Neural crest cell (in vitro differentiated cells): ENCODE measurements around the gene NFASC. TPM values are rescaled to one million over a fixed set of nuclear protein-coding genes. Genes with fewer than 3 reads are reported as not detected.

Experiments
- DNase-seq: peaks from one replicate; pipeline ENCODE4 v3.0.0; 2021; ENCODE audit warnings: low read depth, mixed read lengths, low spot score
- H3K27ac Mint-ChIP-seq: one replicate; pipeline ENCODE4 v1.8.0; 2021; ENCODE audit warnings: mild to moderate bottlenecking, mixed read lengths; ENCODE audit not compliant: unreplicated experiment
- H3K27me3 Mint-ChIP-seq: 2 replicates; pipeline ENCODE4 v1.8.0; 2021; ENCODE audit warnings: low read depth, mild to moderate bottlenecking, mixed read lengths
- H3K36me3 Mint-ChIP-seq: 2 replicates; pipeline ENCODE4 v1.8.0; 2021; ENCODE audit warnings: low read depth, mild to moderate bottlenecking, mixed read lengths
- H3K4me1 Mint-ChIP-seq: 2 replicates; pipeline ENCODE4 v1.8.0; 2021; ENCODE audit warnings: mixed read lengths
- H3K4me3 Mint-ChIP-seq: one replicate; pipeline ENCODE4 v1.8.0; 2021; ENCODE audit warnings: mild to moderate bottlenecking, mixed read lengths
- H3K9me3 Mint-ChIP-seq: 2 replicates; pipeline ENCODE4 v1.8.0; 2021; ENCODE audit warnings: mixed read lengths
- total RNA-seq: library from RNA; stranded (reverse); gene quantifications from 2 replicates; pipeline ENCODE4 v1.2.1, GENCODE V29; 2021
- TF ChIP-seq, protein P1 (sequence below): fragments of 200-600 bp; sonication (generic); conservative IDR thresholded peaks from 2 replicates; pipeline ENCODE4 v1.5.0; 2021; ENCODE audit warnings: antibody characterized with exemption, mild to moderate bottlenecking

NFASC gene
- total RNA-seq, 1 donor from 2014 or later: 12.9 TPM

DNA sequence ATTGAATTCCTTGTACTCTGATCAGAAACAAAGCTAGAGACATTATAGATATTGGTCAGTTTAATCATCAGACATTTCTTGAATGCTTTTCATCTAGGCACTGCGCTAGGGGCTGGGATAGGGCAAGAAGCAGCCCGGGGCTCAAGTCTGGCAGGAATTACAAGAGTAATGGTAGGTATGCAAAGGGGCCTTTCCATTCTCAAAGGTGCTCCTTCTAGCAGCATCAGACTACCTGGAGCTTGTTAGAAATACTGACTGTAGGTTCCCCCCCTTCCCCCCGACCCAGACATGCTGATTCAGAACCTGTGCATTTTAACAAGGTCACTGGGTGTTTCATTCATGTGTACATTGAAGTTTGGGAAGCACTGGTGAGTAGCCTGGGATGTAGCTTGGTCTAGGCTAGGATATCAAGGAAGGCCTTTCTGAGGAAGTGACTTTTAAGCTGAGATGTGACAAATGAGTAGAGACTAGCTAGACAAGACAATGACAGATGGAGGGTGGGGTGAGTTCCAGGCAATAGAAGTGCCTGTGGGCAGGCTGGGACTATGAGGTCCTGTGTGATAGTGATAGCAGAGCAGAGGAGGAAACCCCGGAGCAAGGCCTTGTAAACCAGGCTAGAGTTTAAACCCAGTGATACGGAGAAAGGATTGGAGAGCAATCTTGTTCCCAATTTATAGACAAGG, 26.3 kb downstream of the NFASC start:
- H3K27ac Mint-ChIP-seq: no peak overlapping the region
- no peak overlapping the region for H3K4me3 Mint-ChIP-seq
- H3K27me3 Mint-ChIP-seq: peaks cover 16% of the 10 kb centered on the region
- DNase-seq: no peak
- TF ChIP-seq, protein P1, sequence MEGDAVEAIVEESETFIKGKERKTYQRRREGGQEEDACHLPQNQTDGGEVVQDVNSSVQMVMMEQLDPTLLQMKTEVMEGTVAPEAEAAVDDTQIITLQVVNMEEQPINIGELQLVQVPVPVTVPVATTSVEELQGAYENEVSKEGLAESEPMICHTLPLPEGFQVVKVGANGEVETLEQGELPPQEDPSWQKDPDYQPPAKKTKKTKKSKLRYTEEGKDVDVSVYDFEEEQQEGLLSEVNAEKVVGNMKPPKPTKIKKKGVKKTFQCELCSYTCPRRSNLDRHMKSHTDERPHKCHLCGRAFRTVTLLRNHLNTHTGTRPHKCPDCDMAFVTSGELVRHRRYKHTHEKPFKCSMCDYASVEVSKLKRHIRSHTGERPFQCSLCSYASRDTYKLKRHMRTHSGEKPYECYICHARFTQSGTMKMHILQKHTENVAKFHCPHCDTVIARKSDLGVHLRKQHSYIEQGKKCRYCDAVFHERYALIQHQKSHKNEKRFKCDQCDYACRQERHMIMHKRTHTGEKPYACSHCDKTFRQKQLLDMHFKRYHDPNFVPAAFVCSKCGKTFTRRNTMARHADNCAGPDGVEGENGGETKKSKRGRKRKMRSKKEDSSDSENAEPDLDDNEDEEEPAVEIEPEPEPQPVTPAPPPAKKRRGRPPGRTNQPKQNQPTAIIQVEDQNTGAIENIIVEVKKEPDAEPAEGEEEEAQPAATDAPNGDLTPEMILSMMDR: no peak
- no peaks in the 10 kb centered on the region for H3K36me3 Mint-ChIP-seq
- H3K9me3 Mint-ChIP-seq: no peaks in the 10 kb centered on the region
- no peaks in the 10 kb centered on the region for H3K4me1 Mint-ChIP-seq

DNA sequence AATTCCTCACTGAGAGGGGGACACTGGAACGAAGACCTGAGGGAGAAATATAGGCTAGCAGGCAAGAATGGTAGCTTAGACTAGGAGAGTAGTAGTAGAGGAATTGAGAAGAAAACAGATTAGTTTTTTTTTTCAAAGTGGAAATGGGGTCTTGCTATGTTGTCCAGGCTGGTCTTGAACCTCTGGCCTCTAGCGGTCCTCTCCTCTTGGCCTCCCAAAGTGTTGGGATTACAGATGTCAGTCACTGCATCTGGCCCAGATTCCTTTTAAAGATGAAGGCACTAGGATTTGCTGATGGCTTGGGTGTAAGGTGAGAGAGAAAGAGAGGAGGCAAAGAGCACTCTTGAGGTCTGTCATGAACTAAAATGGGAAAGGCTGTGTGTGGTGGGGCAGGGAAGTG, 30.1 kb downstream of the NFASC start:
- TF ChIP-seq, protein P1: no peak
- H3K27me3 Mint-ChIP-seq: peaks cover 19% of the 10 kb centered on the region
- DNase-seq: no peak
- no peak overlapping the region for H3K27ac Mint-ChIP-seq
- no peaks in the 10 kb centered on the region for H3K36me3 Mint-ChIP-seq
- no peak overlapping the region for H3K4me3 Mint-ChIP-seq
- no peaks in the 10 kb centered on the region for H3K4me1 Mint-ChIP-seq
- H3K9me3 Mint-ChIP-seq: no peaks in the 10 kb centered on the region

DNA sequence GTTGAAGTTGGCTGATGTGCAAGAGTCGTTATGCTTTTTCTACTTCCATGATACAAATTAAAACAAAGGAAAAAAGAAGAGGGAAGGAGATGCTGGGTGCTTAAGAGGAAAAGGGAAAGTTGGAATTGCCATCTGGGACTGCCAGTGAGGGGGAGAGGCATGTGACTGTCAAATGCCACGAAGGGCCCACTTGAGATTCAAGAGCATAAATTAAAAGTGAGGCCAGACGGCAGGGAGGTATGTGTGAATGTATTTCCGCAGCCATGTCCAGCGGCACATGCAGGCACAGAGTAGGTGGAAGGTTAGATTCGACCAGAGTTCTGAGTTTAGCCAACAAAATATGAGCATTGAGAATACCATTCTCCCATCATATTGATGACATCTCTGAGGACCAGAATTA, 32.0 kb downstream of the NFASC start:
- no peak overlapping the region for H3K27ac Mint-ChIP-seq
- peaks cover 19% of the 10 kb centered on the region for H3K27me3 Mint-ChIP-seq
- no peaks in the 10 kb centered on the region for H3K9me3 Mint-ChIP-seq
- no peaks in the 10 kb centered on the region for H3K4me1 Mint-ChIP-seq
- H3K36me3 Mint-ChIP-seq: no peaks in the 10 kb centered on the region
- no peak overlapping the region for H3K4me3 Mint-ChIP-seq
- no peak for DNase-seq
- TF ChIP-seq, protein P1: no peak

DNA sequence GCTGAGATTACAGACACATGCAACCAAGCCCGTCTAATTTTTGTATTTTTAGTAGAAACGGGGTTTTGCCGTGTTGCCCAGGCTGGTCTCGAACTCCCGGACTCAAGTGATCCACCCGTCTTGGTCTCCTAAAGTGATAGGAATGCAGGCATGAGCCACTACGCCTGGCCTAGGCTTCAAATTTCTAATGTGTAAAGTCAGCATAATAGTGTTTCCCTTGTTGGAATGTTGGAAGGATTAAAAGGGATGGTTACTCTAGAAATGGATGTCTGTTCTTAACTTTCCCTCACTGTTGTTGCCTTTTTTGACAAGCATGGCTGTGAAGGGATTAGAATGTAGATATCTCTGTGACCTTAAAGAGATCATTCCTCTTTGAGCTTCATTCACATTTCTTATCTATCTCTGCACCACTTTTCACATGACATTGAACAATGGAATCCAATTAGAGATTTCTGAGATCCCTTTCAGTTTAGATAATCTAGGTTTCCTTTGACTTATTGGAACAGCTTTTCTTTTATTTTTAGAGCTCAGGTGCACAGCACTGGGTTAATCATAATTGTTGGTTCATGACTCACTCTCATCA, 33.7 kb downstream of the NFASC start:
- Mint-ChIP-seq H3K36me3 (no peaks in the 10 kb centered on the region), H3K27ac (no peak overlapping the region), H3K9me3 (no peaks in the 10 kb centered on the region), H3K4me1 (no peaks in the 10 kb centered on the region), H3K27me3 (peaks cover 19% of the 10 kb centered on the region), H3K4me3 (no peak overlapping the region)
- no peak for DNase-seq
- TF ChIP-seq, protein P1: no peak

DNA sequence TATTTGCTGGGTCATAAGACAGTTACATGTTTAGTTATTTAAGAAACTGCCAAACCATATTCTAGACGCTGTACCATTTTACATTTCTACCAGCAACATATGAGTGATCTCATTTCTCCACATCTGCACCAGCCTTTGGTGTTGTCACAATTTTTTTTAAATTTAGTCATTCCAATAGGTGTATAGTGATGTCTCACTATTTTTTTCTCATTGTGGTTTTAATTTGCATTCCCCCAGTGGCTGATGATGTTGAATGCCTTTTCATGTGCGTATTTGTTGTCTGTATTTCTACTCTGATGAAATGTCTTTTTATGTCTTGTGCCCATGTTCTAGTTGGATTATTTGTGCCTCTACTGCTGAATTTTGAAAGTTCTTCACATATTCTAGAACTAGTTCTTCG, 38.4 kb downstream of the NFASC start:
- Mint-ChIP-seq H3K4me3 (no peak overlapping the region), H3K36me3 (no peaks in the 10 kb centered on the region), H3K9me3 (peaks cover 3% of the 10 kb centered on the region), H3K27me3 (peaks cover 12% of the 10 kb centered on the region), H3K4me1 (no peaks in the 10 kb centered on the region), H3K27ac (no peak overlapping the region)
- no peak for DNase-seq
- TF ChIP-seq, protein P1: no peak
